ENCODE data around the gene RNF183. TPM values are rescaled to one million over a fixed set of nuclear protein-coding genes. Genes with fewer than 3 reads are reported as not detected.

RNF183 gene
- total RNA-seq, 1 donor from 2014 or later = not detected

DNA sequence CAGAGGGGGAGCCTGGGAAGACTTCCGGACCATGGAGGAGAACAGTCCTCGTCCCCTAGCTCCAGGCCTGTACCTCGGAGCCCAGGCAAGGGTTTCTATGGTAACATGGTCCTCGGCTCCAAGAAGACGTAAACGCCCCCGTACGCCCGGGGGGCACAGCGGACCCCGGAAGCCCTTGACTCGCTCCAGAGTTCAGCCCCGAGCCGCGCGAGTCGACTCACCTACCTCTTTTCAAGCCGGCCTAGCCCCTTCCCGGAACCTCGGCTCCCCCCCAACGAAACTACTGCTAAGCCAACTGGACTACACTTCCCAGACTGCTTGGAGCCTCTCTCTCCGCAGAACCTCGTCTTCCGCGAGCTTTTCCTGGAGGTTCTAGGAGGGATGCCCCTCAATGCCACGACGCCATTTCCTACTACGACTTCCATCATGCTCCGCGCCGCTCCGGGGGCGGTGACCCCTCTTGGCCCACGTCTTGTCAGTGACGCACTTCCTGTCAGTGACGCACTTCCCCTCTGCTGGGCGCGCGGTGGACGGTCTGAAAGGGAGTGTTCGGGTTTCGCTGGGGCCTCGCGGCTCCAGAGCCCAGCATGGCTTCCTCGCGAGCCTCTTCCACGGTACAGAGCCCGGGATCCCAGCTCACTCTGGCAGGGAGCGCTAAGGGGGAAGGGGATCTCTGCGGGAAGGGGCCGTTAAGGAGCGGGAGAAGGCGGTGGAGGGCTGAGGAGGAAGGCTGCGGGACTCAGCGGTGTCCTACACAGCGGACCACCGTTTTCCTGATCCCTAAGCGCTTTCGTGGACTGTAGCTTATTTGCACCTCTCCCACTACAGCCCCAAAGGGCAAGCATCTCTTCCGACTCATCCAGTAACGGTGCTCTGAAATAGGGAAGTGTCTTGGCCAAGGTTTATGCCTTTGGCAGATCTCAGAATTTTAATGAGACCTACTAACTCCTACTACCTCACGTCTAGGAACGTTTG is 27.7 kb downstream of the RNF183 start, which contains the start of the genes CDC26 and PRPF4:
TSS of gene CDC26 (minus strand) at position 416 of the 975 bp plus-strand sequence. CDS start 3,065 bp downstream, outside the sequence.
TSS of gene PRPF4 (plus strand) at position 502 of the 975 bp plus-strand sequence. CDS start at position 588, 86 bp downstream.
- ChIA-PET POLR2A (interaction anchor here (0.6 to 2.6 kb wide), 20 partner anchors 9 to 1792 kb away, joined by 3 to 41 read pairs (median 6); partner anchors contain the start of genes ALAD, BSPRY, C9orf43 and DNAJC25), CTCF (interaction anchor here (0.7 to 7.0 kb wide), 21 partner anchors 34 to 601 kb away, joined by 3 to 91 read pairs (median 4); partner anchors contain the start of genes ALAD, FKBP15, SLC31A1 and WDR31)
- peaks cover 54% of the 10 kb centered on the region for H3K36me3 Mint-ChIP-seq (ENCODE audit: low read depth)
- intact Hi-C loops (cut with micrococcal nuclease) = loop anchor here (1.0 to 5.0 kb wide), 8 partner anchors 54 to 1793 kb away; partner anchors contain the start of genes C9orf43, ECPAS, FKBP15 and POLE3
- H3K27ac Mint-ChIP-seq = no peak within 1 kb of the TSS
- peak; percentile 92 for DNase-seq
- no peaks in the 10 kb centered on the region for H3K9me3 Mint-ChIP-seq
- no peak within 1 kb of the TSS for H3K4me3 Mint-ChIP-seq
- peaks cover 9% of the 10 kb centered on the region for H3K4me1 Mint-ChIP-seq
- H3K27me3 Mint-ChIP-seq = no peaks in the 10 kb centered on the region
- peak; percentile 88 for ATAC-seq (ENCODE audit: low read depth)
- TF ChIP-seq, protein P1, sequence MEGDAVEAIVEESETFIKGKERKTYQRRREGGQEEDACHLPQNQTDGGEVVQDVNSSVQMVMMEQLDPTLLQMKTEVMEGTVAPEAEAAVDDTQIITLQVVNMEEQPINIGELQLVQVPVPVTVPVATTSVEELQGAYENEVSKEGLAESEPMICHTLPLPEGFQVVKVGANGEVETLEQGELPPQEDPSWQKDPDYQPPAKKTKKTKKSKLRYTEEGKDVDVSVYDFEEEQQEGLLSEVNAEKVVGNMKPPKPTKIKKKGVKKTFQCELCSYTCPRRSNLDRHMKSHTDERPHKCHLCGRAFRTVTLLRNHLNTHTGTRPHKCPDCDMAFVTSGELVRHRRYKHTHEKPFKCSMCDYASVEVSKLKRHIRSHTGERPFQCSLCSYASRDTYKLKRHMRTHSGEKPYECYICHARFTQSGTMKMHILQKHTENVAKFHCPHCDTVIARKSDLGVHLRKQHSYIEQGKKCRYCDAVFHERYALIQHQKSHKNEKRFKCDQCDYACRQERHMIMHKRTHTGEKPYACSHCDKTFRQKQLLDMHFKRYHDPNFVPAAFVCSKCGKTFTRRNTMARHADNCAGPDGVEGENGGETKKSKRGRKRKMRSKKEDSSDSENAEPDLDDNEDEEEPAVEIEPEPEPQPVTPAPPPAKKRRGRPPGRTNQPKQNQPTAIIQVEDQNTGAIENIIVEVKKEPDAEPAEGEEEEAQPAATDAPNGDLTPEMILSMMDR (IDR thresholded peaks at IDR 0.05) = no peak

DNA sequence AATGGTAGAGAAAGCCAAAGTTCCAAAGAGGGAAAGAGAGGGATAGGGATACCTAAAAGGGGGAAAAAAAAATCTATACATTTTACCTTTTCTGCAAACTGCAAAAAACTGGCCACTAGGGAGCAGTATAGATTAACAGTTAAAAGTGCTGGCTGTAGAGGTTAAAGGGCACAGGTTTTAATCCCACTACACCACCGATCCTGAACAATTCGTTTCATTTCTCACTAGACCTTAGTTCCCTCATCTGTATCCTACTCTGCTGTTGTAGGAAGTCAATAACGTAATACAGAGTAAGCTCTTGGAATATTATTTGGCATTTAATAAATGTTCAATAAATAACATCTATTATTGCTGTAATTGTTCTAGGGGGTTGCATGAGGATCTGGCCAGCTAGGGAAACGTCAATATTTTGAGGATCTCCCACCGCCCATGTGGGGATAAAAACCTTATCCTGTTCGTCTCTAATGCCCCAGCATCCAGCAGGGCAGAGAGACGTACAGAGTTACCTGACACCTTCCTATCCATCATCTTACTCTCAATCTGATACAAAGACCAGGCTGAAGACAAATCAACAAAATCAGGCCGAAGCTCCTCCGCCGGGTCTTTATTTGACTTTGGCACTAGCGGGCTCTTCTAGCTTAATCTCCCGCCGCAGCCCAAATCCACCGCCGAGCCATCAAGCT is 28.6 kb downstream of the RNF183 start:
- Mint-ChIP-seq H3K9me3 (no peaks in the 10 kb centered on the region), H3K36me3 (ENCODE audit: low read depth) (peaks cover 52% of the 10 kb centered on the region), H3K4me1 (peaks cover 9% of the 10 kb centered on the region), H3K27me3 (no peaks in the 10 kb centered on the region), H3K27ac (no peak overlapping the region), H3K4me3 (no peak overlapping the region)
- POLR2A ChIA-PET = interaction anchor here (0.6 to 2.6 kb wide), 15 partner anchors 54 to 1643 kb away, joined by 3 to 41 read pairs (median 8); partner anchors contain the start of genes ALAD, C9orf43, DNAJC25 and FKBP15
- CTCF ChIA-PET = interaction anchor here (0.7 to 7.0 kb wide), 21 partner anchors 35 to 602 kb away, joined by 3 to 91 read pairs (median 4); partner anchors contain the start of genes ALAD, FKBP15, SLC31A1 and WDR31
- DNase-seq (no peak), ATAC-seq (ENCODE audit: low read depth) (peak; percentile 25)
- TF ChIP-seq, protein P1 (IDR thresholded peaks at IDR 0.05) = peak; percentile 12
- intact Hi-C loops (cut with micrococcal nuclease) = loop anchor here (1.0 to 5.0 kb wide), 11 partner anchors 53 to 1792 kb away; partner anchors contain the start of genes ALAD, C9orf43, ECPAS and FKBP15

DNA sequence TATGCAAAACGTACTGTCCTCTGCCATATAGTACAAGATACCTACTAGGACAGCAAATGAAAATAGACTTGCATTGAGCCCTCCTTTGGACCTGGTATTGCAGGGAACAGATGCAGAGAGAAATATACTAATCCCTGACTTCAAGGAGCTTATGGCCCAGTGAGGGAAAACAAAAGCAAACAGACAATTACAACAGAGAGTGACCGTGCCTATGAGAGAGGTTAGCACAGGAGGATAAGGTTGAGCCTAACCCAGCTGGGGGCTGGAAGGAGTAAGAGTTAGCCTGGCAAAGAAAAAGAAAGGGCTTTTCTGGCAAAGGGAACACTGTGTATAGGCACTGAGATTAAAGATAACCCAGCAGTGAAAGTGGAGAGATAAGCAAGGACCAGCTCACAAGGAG is 33.3 kb downstream of the RNF183 start:
- peaks cover 64% of the 10 kb centered on the region for H3K36me3 Mint-ChIP-seq (ENCODE audit: low read depth)
- no peak overlapping the region for H3K4me3 Mint-ChIP-seq
- ChIA-PET POLR2A (no interaction called here), CTCF (interaction anchor here (1.2 kb wide), 1 partner anchor 388 kb away, joined by 4 read pairs; no protein-coding TSS in a partner anchor)
- TF ChIP-seq, protein P1 (IDR thresholded peaks at IDR 0.05) = no peak
- no peaks in the 10 kb centered on the region for H3K27me3 Mint-ChIP-seq
- no peaks in the 10 kb centered on the region for H3K9me3 Mint-ChIP-seq
- ATAC-seq (ENCODE audit: low read depth) (no peak), DNase-seq (no peak)
- H3K4me1 Mint-ChIP-seq = peaks cover 4% of the 10 kb centered on the region
- H3K27ac Mint-ChIP-seq = no peak overlapping the region
- intact Hi-C loops (cut with micrococcal nuclease) = no loop called here

DNA sequence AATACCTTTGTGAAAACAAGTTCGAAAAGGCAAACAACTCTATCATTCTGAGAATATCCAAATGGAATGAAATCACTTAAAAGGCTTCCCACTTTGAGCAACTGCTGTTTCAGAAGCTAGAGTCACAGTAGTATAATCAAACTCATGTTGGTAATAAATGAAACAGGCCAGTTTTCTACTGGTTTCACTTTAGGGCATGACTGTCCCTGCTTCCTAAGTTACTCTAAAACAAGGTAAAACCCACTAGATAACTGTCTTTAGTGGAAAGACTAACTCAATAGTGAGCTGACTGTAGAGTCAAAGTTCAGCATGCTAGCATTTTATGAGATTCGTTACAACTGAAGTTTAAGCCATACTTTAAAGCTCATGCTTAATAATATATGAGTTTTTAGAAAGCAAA is 33.8 kb downstream of the RNF183 start:
- ChIA-PET POLR2A (no interaction called here), CTCF (interaction anchor here (1.2 kb wide), 1 partner anchor 389 kb away, joined by 4 read pairs; no protein-coding TSS in a partner anchor)
- Mint-ChIP-seq H3K27me3 (no peaks in the 10 kb centered on the region), H3K4me1 (peaks cover 4% of the 10 kb centered on the region), H3K36me3 (ENCODE audit: low read depth) (peaks cover 65% of the 10 kb centered on the region), H3K27ac (no peak overlapping the region), H3K4me3 (no peak overlapping the region), H3K9me3 (no peaks in the 10 kb centered on the region)
- intact Hi-C loops (cut with micrococcal nuclease) = no loop called here
- TF ChIP-seq, protein P1 (IDR thresholded peaks at IDR 0.05) = no peak
- DNase-seq (no peak), ATAC-seq (ENCODE audit: low read depth) (no peak)

All from activated B cell treated with CpG ODN at 0.5 μM for 24 hours (primary cell).